ENCODE measurements around the gene LRRC3C. TPM values are rescaled to one million over a fixed set of nuclear protein-coding genes. Genes with fewer than 3 reads are reported as not detected.

Gene LRRC3C
- total RNA-seq, 1 donor from 2014 or later: not detected

DNA sequence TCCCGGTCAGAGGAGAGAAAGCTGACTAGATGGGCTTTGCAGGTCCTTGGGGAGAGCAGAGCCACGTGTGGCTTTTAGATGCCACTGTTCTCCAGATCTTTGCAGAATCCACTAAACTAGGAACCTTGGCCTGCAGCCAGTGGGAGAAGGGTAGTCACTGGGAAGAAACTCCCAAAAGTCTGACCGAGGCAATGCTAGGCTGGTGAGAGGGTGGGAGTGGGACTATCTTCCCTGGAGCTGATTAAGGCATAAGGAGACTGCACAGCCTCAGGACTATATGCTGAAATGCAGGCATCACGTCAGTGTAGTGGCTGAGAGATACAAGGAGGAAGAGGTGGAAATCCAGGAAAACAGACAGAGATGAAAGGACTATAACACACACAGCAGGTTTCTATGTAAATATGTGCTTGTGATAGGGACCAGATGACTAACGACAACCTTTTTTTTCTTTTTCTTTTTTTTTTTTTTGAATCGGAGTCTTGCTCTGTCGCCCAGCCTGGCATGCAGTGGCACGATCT, 33.1 kb downstream of the LRRC3C start:
- no peaks in the 10 kb centered on the region for H3K9me3 Mint-ChIP-seq (ENCODE audit: low read depth)
- DNase-seq (ENCODE audit: low spot score, unreplicated experiment): no peak
- TF ChIP-seq, protein P1, sequence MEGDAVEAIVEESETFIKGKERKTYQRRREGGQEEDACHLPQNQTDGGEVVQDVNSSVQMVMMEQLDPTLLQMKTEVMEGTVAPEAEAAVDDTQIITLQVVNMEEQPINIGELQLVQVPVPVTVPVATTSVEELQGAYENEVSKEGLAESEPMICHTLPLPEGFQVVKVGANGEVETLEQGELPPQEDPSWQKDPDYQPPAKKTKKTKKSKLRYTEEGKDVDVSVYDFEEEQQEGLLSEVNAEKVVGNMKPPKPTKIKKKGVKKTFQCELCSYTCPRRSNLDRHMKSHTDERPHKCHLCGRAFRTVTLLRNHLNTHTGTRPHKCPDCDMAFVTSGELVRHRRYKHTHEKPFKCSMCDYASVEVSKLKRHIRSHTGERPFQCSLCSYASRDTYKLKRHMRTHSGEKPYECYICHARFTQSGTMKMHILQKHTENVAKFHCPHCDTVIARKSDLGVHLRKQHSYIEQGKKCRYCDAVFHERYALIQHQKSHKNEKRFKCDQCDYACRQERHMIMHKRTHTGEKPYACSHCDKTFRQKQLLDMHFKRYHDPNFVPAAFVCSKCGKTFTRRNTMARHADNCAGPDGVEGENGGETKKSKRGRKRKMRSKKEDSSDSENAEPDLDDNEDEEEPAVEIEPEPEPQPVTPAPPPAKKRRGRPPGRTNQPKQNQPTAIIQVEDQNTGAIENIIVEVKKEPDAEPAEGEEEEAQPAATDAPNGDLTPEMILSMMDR (IDR thresholded peaks at IDR 0.05; ENCODE audit: unreplicated experiment): no peak
- H3K4me3 Mint-ChIP-seq (ENCODE audit: low read depth): no peak overlapping the region
- peaks cover 16% of the 10 kb centered on the region for H3K27me3 Mint-ChIP-seq
- H3K4me1 Mint-ChIP-seq (ENCODE audit: low read depth): peaks cover 2% of the 10 kb centered on the region
- no peaks in the 10 kb centered on the region for H3K36me3 Mint-ChIP-seq (ENCODE audit: insufficient read depth)
- no peak overlapping the region for H3K27ac Mint-ChIP-seq

DNA sequence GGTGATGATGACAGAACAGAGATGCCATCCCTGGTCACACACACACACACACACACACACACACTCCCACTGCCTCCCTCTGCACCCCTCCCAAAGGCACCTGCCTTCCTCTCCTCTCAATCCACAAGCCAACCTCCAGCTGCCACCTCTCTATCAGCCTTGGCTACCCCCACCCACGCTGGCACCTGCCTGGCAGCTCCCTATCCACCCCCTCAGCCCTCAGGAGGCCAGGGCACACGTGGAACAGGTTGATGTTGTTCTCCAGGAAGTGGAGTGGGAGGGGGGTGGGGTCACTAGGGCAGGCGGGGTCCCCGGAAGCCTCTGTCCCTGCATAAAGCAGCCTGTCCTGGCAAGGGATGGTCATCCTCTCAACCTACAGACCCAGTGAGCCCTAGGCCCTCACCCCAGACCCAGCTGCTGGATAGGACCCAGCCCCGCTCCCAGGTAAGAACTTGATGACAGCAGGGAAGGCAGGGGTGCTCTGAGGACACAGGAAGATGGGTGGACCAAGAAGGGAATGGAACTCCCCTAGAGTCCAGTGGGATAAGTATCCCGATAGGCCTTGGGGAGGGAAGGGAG, 35.2 kb downstream of the LRRC3C start, which contains the start of gene GSDMA:
Gene GSDMA (plus strand): TSS at position 363 of the 579 bp plus-strand sequence. CDS start 2,684 bp downstream, outside the sequence.
- H3K9me3 Mint-ChIP-seq (ENCODE audit: low read depth): no peaks in the 10 kb centered on the region
- no peaks in the 10 kb centered on the region for H3K36me3 Mint-ChIP-seq (ENCODE audit: insufficient read depth)
- no peak within 1 kb of the TSS for H3K4me3 Mint-ChIP-seq (ENCODE audit: low read depth)
- H3K27ac Mint-ChIP-seq: no peak within 1 kb of the TSS
- H3K27me3 Mint-ChIP-seq: peaks cover 25% of the 10 kb centered on the region
- no peak for DNase-seq (ENCODE audit: low spot score, unreplicated experiment)
- H3K4me1 Mint-ChIP-seq (ENCODE audit: low read depth): peaks cover 2% of the 10 kb centered on the region
- TF ChIP-seq, protein P1 (IDR thresholded peaks at IDR 0.05; ENCODE audit: unreplicated experiment): no peak

DNA sequence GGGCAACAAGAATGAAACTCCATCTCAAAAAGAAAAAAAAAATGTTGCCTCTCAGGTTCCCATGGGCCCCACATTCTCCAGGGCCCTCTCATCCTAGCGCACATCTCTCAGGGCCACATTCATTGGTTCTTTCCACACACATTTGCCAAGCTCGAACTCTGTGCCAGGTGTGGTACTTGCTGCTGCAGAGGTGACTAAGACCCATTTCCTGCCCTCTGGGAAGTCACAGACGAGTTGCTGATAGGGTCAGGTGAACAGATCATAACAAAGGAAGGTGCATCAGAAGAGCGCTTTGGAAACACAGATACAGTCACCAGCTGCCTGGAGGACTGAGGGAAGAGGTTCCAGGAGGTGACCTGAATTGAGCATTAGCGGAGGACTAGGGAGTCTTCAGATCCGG, 36.3 kb downstream of the LRRC3C start:
- Mint-ChIP-seq H3K9me3 (ENCODE audit: low read depth) (no peaks in the 10 kb centered on the region), H3K4me1 (ENCODE audit: low read depth) (peaks cover 2% of the 10 kb centered on the region), H3K36me3 (ENCODE audit: insufficient read depth) (no peaks in the 10 kb centered on the region), H3K27ac (no peak overlapping the region), H3K4me3 (ENCODE audit: low read depth) (no peak overlapping the region), H3K27me3 (peaks cover 30% of the 10 kb centered on the region)
- DNase-seq (ENCODE audit: low spot score, unreplicated experiment): no peak
- TF ChIP-seq, protein P1 (IDR thresholded peaks at IDR 0.05; ENCODE audit: unreplicated experiment): no peak

DNA sequence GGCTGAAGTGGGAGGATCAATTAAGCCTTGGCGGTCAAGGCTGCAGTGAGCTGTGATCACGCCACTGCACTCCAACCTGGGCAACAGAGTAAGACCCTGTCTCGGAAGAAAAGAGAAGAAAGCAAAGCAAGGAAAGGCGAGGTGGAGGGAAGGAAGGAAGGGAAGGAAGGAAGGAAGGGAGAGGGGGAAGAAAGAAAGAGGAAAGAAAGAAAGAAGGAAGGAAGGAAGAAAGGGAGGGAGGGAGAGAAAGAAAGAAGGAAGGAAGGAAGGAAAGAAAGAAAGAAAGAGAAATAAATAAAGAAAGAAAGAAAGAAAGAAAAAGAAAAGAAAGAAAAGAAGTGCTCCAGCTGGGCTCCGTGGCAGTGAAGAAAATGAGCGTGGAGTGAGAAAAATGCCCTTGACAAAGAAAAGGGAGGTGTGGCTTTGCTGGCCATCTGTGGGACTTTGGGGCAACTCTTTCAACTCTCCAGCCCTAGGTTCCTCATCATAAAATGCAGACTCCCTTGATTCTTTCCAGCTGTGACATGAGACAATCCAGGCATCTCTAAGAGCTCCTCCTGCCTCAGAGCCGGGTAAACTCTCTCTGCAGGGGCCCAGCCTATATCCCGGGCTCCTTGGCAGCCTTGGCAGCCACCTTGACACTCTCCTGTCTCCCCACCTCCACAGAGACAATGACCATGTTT, 37.6 kb downstream of the LRRC3C start:
- TF ChIP-seq, protein P1 (IDR thresholded peaks at IDR 0.05; ENCODE audit: unreplicated experiment): no peak
- Mint-ChIP-seq H3K36me3 (ENCODE audit: insufficient read depth) (no peaks in the 10 kb centered on the region), H3K9me3 (ENCODE audit: low read depth) (no peaks in the 10 kb centered on the region), H3K27me3 (peaks cover 40% of the 10 kb centered on the region), H3K4me1 (ENCODE audit: low read depth) (no peaks in the 10 kb centered on the region), H3K4me3 (ENCODE audit: low read depth) (no peak overlapping the region), H3K27ac (no peak overlapping the region)
- DNase-seq (ENCODE audit: low spot score, unreplicated experiment): no peak

DNA sequence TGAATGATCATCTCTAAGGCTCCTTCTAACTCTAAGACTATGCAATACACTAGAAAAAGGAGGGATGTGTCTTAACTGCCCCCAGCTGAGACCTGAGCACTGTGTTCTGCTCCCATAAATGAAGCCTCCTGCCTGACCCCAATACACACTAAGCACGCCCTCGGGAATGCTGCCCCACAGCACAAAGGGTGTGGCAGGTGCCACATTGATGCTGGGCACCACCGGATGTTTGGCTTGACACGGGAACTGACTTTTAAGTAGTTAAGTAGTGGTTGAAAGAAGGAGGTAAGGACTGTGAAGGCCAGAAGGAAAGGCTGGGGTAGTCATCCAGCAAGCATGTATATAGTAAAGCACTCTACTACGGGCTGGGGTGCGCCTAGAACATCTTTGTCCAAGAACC, 39.2 kb downstream of the LRRC3C start:
- no peaks in the 10 kb centered on the region for H3K9me3 Mint-ChIP-seq (ENCODE audit: low read depth)
- H3K27me3 Mint-ChIP-seq: peaks cover 52% of the 10 kb centered on the region
- TF ChIP-seq, protein P1 (IDR thresholded peaks at IDR 0.05; ENCODE audit: unreplicated experiment): no peak
- H3K27ac Mint-ChIP-seq: no peak overlapping the region
- no peaks in the 10 kb centered on the region for H3K4me1 Mint-ChIP-seq (ENCODE audit: low read depth)
- no peak for DNase-seq (ENCODE audit: low spot score, unreplicated experiment)
- H3K36me3 Mint-ChIP-seq (ENCODE audit: insufficient read depth): no peaks in the 10 kb centered on the region
- no peak overlapping the region for H3K4me3 Mint-ChIP-seq (ENCODE audit: low read depth)
